GM12878 (cell line): Measurements from ENCODE around the gene MYH10. TPM values are rescaled to one million over a fixed set of nuclear protein-coding genes. Genes with fewer than 3 reads are reported as not detected.

Experiments
- HCFC1 ChIP-seq: fragments of 150-350 bp; IDR thresholded peaks from 2 replicates; pipeline ENCODE4 v1.6.1; 2014; ENCODE audit warnings: low read length
- HDAC2 ChIP-seq: fragments of 200-600 bp; sonication (generic); IDR thresholded peaks from 2 replicates; pipeline ENCODE4 v1.6.1; 2017
- MAX ChIP-seq: IDR thresholded peaks from 2 replicates; pipeline ENCODE4 v1.6.1; 2012; ENCODE audit warnings: low read depth, low read length, improper control_type of control experiment
- RELA ChIP-seq: fragments of 450-650 bp; IDR thresholded peaks from 2 replicates; pipeline ENCODE4 v1.8.0; 2014; ENCODE audit warnings: borderline replicate concordance; ENCODE audit not compliant: partially characterized antibody
- SPI1 ChIP-seq: IDR thresholded peaks from 2 replicates; pipeline ENCODE4 v1.6.1; 2011; ENCODE audit warnings: low read depth, mild to moderate bottlenecking, low read length, moderate library complexity, borderline replicate concordance; ENCODE audit not compliant: insufficient read depth
- SUPT20H ChIP-seq: IDR thresholded peaks from 2 replicates; pipeline ENCODE4 v1.6.1; 2011; ENCODE audit warnings: low read depth, mild to moderate bottlenecking, low read length, moderate library complexity, borderline replicate concordance; ENCODE audit not compliant: control insufficient read depth
- TCF3 ChIP-seq: IDR thresholded peaks from 2 replicates; pipeline ENCODE4 v1.6.1; 2012; ENCODE audit warnings: low read depth, mild to moderate bottlenecking, low read length, borderline replicate concordance; ENCODE audit not compliant: insufficient read depth
- ZNF24 ChIP-seq: fragments of 450-650 bp; IDR thresholded peaks from 2 replicates; pipeline ENCODE4 v1.6.1; 2017; ENCODE audit warnings: antibody characterized with exemption, mild to moderate bottlenecking
- polyA plus RNA-seq, 11 experiments: library from polyadenylated mRNA; depleted of rRNA in 4 of 11; unstranded in 6 of 11; stranded (reverse) in 5 of 11; fragments of >200 nt; fragmentation: Nextera tagmentation in 4 of 11; fragmentation: Illumina TruSeq in 1 of 11; extraction: Ambion mirVana in 4 of 11; extraction: Trizol in 1 of 11; gene quantifications; 1 replicate in 1 of 11; 2 replicates in 10 of 11; pipeline versions ENCODE4 v1.2.1 to v1.2.3, GENCODE V29; 2011 to 2016; ENCODE audit warnings: inconsistent platforms in 2 of 11, missing spikeins in 2 of 11, low read depth in 1 of 11
- total RNA-seq, 4 experiments: library from RNA; depleted of rRNA in 3 of 4; stranded (reverse); fragments of >200 nt in 3 of 4; fragmentation: Illumina TruSeq in 1 of 4; extraction: Trizol in 1 of 4; gene quantifications; 2 replicates each; pipeline versions ENCODE4 v1.2.1 to v1.2.3, GENCODE V29; 2013 to 2021
- TF ChIP-seq, protein P1 (sequence below): fragments of 450-650 bp; IDR thresholded peaks from 2 replicates; pipeline ENCODE4 v1.6.1; 2017; ENCODE audit warnings: mild to moderate bottlenecking
- TF ChIP-seq, protein P2 (sequence below): fragments of 450-650 bp; IDR thresholded peaks from 2 replicates; pipeline ENCODE4 v1.6.1; 2016; ENCODE audit warnings: mild to moderate bottlenecking, moderate library complexity, borderline replicate concordance

Gene MYH10
- total and polyA plus RNA-seq, 10 of the 15 experiments (the other 5 are each of a cell fraction or from before 2014, with no cell fraction given): 0.33 to 7.1 (median 1.0) TPM

DNA sequence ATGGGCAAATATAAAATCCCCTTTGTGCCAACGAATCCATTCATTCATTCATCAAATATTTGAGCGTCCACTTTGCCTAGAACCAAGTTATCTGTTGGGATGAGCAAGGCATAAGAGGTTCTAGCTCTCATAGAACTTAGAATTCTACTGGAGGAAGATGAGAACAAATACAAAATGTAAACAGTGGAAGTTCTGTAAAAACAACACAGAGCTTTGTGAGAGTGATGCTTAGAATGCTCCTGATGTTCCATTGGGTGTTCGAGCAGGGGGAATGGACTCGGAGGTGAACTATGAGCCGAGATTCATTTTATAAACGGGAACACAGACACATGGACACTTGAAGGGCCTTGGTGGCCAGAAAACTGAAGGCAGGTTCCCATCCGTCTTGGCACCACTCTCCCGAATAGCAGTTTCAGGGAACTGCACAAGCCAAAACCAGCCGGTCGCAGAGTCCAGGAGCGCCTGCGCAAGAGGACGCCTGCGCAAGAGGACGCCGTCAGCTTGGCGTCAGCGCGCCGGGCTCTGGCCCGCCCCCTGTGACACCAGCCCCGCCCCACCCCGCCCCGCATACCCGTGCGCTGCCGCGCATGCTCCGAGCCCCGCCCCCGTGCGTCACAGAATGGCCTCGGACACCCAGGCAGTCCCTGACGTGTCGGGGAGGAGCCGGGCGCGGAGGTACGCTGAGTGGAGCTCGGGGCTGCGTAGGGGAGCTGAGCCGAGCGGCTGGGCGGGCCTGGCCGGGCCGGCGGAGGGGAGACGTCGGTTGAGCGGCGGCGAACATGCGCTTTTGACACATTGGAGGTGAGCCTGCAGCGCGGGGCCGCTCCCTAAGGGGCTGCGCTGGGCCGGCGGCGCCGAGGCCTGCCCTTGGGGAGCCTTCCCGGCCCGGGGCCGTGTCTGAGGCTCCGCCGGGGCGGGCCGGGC is 195.0 kb downstream of the MYH10 start, which contains the start of gene NDEL1 (continued):
- TF ChIP-seq TCF3 (no peak), MAX (0 out of 2 replicates have a peak, but pooled peaks have one; percentile 24), RELA (peak; percentile 24), HCFC1 (0 out of 2 replicates have a peak, but pooled peaks have one; percentile 7), ZNF24 (0 out of 2 replicates have a peak, but pooled peaks have one; percentile 25), HDAC2 (no peak), SPI1 (peak; percentile 9; the same call in 1 of the 2 replicates), SUPT20H (no peak)
- TF ChIP-seq, protein P1, sequence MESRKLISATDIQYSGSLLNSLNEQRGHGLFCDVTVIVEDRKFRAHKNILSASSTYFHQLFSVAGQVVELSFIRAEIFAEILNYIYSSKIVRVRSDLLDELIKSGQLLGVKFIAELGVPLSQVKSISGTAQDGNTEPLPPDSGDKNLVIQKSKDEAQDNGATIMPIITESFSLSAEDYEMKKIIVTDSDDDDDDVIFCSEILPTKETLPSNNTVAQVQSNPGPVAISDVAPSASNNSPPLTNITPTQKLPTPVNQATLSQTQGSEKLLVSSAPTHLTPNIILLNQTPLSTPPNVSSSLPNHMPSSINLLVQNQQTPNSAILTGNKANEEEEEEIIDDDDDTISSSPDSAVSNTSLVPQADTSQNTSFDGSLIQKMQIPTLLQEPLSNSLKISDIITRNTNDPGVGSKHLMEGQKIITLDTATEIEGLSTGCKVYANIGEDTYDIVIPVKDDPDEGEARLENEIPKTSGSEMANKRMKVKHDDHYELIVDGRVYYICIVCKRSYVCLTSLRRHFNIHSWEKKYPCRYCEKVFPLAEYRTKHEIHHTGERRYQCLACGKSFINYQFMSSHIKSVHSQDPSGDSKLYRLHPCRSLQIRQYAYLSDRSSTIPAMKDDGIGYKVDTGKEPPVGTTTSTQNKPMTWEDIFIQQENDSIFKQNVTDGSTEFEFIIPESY: no peak
- TF ChIP-seq, protein P2, sequence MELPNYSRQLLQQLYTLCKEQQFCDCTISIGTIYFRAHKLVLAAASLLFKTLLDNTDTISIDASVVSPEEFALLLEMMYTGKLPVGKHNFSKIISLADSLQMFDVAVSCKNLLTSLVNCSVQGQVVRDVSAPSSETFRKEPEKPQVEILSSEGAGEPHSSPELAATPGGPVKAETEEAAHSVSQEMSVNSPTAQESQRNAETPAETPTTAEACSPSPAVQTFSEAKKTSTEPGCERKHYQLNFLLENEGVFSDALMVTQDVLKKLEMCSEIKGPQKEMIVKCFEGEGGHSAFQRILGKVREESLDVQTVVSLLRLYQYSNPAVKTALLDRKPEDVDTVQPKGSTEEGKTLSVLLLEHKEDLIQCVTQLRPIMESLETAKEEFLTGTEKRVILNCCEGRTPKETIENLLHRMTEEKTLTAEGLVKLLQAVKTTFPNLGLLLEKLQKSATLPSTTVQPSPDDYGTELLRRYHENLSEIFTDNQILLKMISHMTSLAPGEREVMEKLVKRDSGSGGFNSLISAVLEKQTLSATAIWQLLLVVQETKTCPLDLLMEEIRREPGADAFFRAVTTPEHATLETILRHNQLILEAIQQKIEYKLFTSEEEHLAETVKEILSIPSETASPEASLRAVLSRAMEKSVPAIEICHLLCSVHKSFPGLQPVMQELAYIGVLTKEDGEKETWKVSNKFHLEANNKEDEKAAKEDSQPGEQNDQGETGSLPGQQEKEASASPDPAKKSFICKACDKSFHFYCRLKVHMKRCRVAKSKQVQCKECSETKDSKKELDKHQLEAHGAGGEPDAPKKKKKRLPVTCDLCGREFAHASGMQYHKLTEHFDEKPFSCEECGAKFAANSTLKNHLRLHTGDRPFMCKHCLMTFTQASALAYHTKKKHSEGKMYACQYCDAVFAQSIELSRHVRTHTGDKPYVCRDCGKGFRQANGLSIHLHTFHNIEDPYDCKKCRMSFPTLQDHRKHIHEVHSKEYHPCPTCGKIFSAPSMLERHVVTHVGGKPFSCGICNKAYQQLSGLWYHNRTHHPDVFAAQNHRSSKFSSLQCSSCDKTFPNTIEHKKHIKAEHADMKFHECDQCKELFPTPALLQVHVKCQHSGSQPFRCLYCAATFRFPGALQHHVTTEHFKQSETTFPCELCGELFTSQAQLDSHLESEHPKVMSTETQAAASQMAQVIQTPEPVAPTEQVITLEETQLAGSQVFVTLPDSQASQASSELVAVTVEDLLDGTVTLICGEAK: no peak; the same call in 1 of the 2 replicates
